ENCODE measurements around the gene NR4A1. TPM values are rescaled to one million over a fixed set of nuclear protein-coding genes. Genes with fewer than 3 reads are reported as not detected.

The NR4A1 gene
- polyA plus RNA-seq, 1 of the 3 experiments (the other 2 are of a cell fraction), result 120 TPM

DNA sequence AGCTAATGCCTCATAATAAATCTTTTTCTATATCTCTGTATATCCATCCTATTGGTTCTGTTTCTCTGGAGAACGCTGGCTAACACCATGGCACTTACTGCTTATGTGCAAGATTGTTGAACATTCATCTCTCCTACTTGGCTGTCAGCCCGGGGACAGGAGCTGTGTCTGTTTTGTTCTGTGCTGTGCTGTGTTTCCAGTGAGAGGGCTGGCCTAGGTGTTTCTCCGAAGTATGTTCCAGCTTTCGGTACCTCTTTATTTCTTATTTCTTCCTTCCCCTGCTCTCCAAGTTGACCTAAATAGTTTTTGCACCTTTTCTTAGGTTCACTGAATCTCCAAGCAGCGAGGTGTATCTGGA, 18.8 kb upstream of the NR4A1 start:
- ChIA-PET CTCF (interaction anchor here (0.9 to 30.2 kb wide), 7 partner anchors 8 to 89 kb away, joined by 3 to 949 read pairs (median 8); partner anchors contain the start of genes ATG101, NR4A1 and SMIM41), POLR2A (interaction anchor here (0.7 to 1.4 kb wide), 9 partner anchors 9 to 1347 kb away, joined by 3 to 10 read pairs (median 3); partner anchors contain the start of genes ATG101 and SP1)
- H3K4me1 ChIP-seq (ENCODE audit: control insufficient read depth in 1 of 2, insufficient read depth in 2 of 2, low read depth in 1 of 2, low read length in 1 of 2), result peaks cover 0 to 27% of the 10 kb centered on the region in 2 experiments; a peak in 2 of 4 replicates
- H3K4me2 ChIP-seq, result peak overlapping the region; percentile 69
- peaks cover 2% of the 10 kb centered on the region; the same call in 1 of the 2 replicates for H3K79me2 ChIP-seq (ENCODE audit: insufficient read depth)
- WGBS (ENCODE audit: low lambda C conversion rate), result 3% methylated on average over 5 of the region's 5 CpGs
- TF ChIP-seq, protein P1, sequence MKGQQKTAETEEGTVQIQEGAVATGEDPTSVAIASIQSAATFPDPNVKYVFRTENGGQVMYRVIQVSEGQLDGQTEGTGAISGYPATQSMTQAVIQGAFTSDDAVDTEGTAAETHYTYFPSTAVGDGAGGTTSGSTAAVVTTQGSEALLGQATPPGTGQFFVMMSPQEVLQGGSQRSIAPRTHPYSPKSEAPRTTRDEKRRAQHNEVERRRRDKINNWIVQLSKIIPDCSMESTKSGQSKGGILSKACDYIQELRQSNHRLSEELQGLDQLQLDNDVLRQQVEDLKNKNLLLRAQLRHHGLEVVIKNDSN (IDR thresholded peaks at IDR 0.05; ENCODE audit: borderline replicate concordance, low read depth), result no peak
- TF ChIP-seq, protein P2, sequence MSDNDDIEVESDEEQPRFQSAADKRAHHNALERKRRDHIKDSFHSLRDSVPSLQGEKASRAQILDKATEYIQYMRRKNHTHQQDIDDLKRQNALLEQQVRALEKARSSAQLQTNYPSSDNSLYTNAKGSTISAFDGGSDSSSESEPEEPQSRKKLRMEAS (IDR thresholded peaks at IDR 0.05; ENCODE audit: low read depth), result peak; percentile 9; the same call in 1 of the 2 replicates
- TF ChIP-seq, protein P3, sequence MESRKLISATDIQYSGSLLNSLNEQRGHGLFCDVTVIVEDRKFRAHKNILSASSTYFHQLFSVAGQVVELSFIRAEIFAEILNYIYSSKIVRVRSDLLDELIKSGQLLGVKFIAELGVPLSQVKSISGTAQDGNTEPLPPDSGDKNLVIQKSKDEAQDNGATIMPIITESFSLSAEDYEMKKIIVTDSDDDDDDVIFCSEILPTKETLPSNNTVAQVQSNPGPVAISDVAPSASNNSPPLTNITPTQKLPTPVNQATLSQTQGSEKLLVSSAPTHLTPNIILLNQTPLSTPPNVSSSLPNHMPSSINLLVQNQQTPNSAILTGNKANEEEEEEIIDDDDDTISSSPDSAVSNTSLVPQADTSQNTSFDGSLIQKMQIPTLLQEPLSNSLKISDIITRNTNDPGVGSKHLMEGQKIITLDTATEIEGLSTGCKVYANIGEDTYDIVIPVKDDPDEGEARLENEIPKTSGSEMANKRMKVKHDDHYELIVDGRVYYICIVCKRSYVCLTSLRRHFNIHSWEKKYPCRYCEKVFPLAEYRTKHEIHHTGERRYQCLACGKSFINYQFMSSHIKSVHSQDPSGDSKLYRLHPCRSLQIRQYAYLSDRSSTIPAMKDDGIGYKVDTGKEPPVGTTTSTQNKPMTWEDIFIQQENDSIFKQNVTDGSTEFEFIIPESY (IDR thresholded peaks at IDR 0.05; ENCODE audit: borderline replicate concordance, low read depth), result no peak
- peak in 1 of 2 experiments; percentile 21; a peak in 1 of 4 replicates for TF ChIP-seq EP300 (IDR thresholded peaks at IDR 0.05; ENCODE audit: borderline replicate concordance in 1 of 2, low read depth in 1 of 2, low read length in 1 of 2)
- H3K27ac ChIP-seq (ENCODE audit: low read depth in 2 of 2, low read length in 1 of 2), result peak overlapping the region; percentile 82 to 94; a peak in 3 of 4 replicates
- no peaks in the 10 kb centered on the region for H3K36me3 ChIP-seq (replicated peaks in 1 of 2; ENCODE audit: control insufficient read depth in 1 of 2, insufficient read depth in 2 of 2, low read length in 1 of 2)
- peaks cover 13% of the 10 kb centered on the region for H3F3A ChIP-seq (replicated peaks; ENCODE audit: insufficient read depth)
- no peaks in the 10 kb centered on the region for H3K9me2 ChIP-seq
- peak overlapping the region; percentile 46 to 53 for H3K4me3 ChIP-seq (ENCODE audit: low read depth in 2 of 2, low read length in 1 of 2)
- no peaks in the 10 kb centered on the region for H3K9me3 ChIP-seq
- DNase-seq, result no peak
- H3K9ac ChIP-seq, result peak overlapping the region; percentile 45; the same call in 1 of the 2 replicates
- H3K27me3 ChIP-seq (ENCODE audit: insufficient read depth), result no peaks in the 10 kb centered on the region
- H2AFZ ChIP-seq (ENCODE audit: low read depth), result peak overlapping the region; percentile 66; the same call in 1 of the 2 replicates
- no peaks in the 10 kb centered on the region for H4K20me1 ChIP-seq (ENCODE audit: insufficient read depth)

DNA sequence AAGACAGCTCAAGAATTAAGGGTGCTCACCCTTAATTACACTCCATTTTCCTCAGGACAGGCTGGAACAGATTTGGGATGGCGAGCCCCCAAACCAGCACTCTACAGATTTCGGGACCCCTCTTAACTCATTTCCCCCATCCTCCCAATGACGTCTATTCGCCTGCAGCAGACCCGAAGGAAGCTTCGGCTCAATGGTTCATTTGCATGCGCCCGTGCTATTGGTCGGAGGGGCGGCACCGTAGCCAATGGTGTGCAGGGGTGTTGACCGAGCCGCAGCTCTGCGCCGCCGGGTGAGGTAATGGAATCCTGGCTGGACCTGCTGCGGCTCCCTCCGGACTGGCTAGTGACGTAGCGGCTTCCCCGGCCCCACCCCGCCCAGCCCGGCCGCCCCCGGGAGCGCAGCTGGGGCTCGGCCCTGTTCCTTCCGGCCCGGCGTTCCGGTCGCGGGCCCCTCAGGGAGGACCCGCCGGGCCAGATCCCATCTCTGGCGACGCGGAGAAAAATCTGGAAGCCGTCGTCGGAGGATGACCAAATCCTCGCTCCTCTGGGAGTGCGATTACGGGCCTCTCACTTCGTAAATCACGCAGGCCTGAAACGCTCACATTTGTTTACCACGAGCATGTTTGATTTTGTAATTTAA, 18.3 kb upstream of the NR4A1 start:
- peak; percentile 96 for DNase-seq
- CTCF ChIA-PET, result interaction anchor here (0.9 to 30.2 kb wide), 7 partner anchors 8 to 88 kb away, joined by 3 to 949 read pairs (median 8); partner anchors contain the start of genes ATG101, NR4A1 and SMIM41
- Histone ChIP-seq H3F3A (replicated peaks; ENCODE audit: insufficient read depth) (peaks cover 13% of the 10 kb centered on the region), H3K4me1 (ENCODE audit: control insufficient read depth in 1 of 2, insufficient read depth in 2 of 2, low read depth in 1 of 2, low read length in 1 of 2) (peaks cover 0 to 27% of the 10 kb centered on the region in 2 experiments; a peak in 2 of 4 replicates), H3K36me3 (replicated peaks in 1 of 2; ENCODE audit: control insufficient read depth in 1 of 2, insufficient read depth in 2 of 2, low read length in 1 of 2) (no peaks in the 10 kb centered on the region), H3K9me2 (no peaks in the 10 kb centered on the region), H4K20me1 (ENCODE audit: insufficient read depth) (no peaks in the 10 kb centered on the region), H3K4me3 (ENCODE audit: low read depth in 2 of 2, low read length in 1 of 2) (peak overlapping the region; percentile 46 to 53), H3K27me3 (ENCODE audit: insufficient read depth) (no peaks in the 10 kb centered on the region), H2AFZ (ENCODE audit: low read depth) (peak overlapping the region; percentile 66; the same call in 1 of the 2 replicates), H3K27ac (ENCODE audit: low read depth in 2 of 2, low read length in 1 of 2) (peak overlapping the region; percentile 82 to 94), H3K9ac (peak overlapping the region; percentile 45), H3K9me3 (no peaks in the 10 kb centered on the region), H3K4me2 (peak overlapping the region; percentile 69), H3K79me2 (ENCODE audit: insufficient read depth) (peaks cover 7% of the 10 kb centered on the region)
- 19% methylated on average over 17 of the region's 48 CpGs for WGBS (ENCODE audit: low lambda C conversion rate)
- POLR2A ChIA-PET, result interaction anchor here (0.7 to 1.4 kb wide), 10 partner anchors 10 to 1347 kb away, joined by 3 to 10 read pairs (median 3); partner anchors contain the start of genes ATG101 and SP1
- TF ChIP-seq, protein P4, sequence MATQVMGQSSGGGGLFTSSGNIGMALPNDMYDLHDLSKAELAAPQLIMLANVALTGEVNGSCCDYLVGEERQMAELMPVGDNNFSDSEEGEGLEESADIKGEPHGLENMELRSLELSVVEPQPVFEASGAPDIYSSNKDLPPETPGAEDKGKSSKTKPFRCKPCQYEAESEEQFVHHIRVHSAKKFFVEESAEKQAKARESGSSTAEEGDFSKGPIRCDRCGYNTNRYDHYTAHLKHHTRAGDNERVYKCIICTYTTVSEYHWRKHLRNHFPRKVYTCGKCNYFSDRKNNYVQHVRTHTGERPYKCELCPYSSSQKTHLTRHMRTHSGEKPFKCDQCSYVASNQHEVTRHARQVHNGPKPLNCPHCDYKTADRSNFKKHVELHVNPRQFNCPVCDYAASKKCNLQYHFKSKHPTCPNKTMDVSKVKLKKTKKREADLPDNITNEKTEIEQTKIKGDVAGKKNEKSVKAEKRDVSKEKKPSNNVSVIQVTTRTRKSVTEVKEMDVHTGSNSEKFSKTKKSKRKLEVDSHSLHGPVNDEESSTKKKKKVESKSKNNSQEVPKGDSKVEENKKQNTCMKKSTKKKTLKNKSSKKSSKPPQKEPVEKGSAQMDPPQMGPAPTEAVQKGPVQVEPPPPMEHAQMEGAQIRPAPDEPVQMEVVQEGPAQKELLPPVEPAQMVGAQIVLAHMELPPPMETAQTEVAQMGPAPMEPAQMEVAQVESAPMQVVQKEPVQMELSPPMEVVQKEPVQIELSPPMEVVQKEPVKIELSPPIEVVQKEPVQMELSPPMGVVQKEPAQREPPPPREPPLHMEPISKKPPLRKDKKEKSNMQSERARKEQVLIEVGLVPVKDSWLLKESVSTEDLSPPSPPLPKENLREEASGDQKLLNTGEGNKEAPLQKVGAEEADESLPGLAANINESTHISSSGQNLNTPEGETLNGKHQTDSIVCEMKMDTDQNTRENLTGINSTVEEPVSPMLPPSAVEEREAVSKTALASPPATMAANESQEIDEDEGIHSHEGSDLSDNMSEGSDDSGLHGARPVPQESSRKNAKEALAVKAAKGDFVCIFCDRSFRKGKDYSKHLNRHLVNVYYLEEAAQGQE (IDR thresholded peaks at IDR 0.05; ENCODE audit: low read depth, low read length), result no peak
- TF ChIP-seq NRF1 (IDR thresholded peaks at IDR 0.05; ENCODE audit: low read depth, low read length), result peak; percentile 48
- TF ChIP-seq, protein P2 (IDR thresholded peaks at IDR 0.05; ENCODE audit: low read depth), result 0 out of 2 replicates have a peak, but pooled peaks have one; percentile 3
- TF ChIP-seq, protein P1 (IDR thresholded peaks at IDR 0.05; ENCODE audit: borderline replicate concordance, low read depth), result no peak
- peak; percentile 8; the same call in 1 of the 2 replicates for TF ChIP-seq MEF2A (IDR thresholded peaks at IDR 0.05; ENCODE audit: borderline replicate concordance, low read depth)
- TF ChIP-seq GABPA (IDR thresholded peaks at IDR 0.05; ENCODE audit: low read depth), result no peak; the same call in 1 of the 2 replicates
- TF ChIP-seq TCF12 (IDR thresholded peaks at IDR 0.05), result 0 out of 2 replicates have a peak, but pooled peaks have one; percentile 16
- TF ChIP-seq RCOR1 (IDR thresholded peaks at IDR 0.05; ENCODE audit: low read length), result no peak
- TF ChIP-seq RFX5 (IDR thresholded peaks at IDR 0.05; ENCODE audit: low read length), result peak; percentile 65; the same call in 1 of the 2 replicates

Measured in SK-N-SH (cell line).